Measurements from ENCODE around the gene NOVA1. TPM values are rescaled to one million over a fixed set of nuclear protein-coding genes. Genes with fewer than 3 reads are reported as not detected.

NOVA1 gene
- total RNA-seq, 3 donors from 2014 or later (not counting 1 experiment from before 2014, with no cell fraction given), result not detected

- no peak overlapping the region for H3K4me3 Mint-ChIP-seq
- H3K4me1 Mint-ChIP-seq, result no peaks in the 10 kb centered on the region
- no peak for DNase-seq
- 94% methylated on average over 1 of the region's 2 CpGs for WGBS (ENCODE audit: insufficient coverage)
- no peaks in the 10 kb centered on the region for H3K4me1 ChIP-seq (ENCODE audit: control insufficient read depth, insufficient read depth, low read length)
- peaks cover 2 to 6% of the 10 kb centered on the region in 2 donors for H3K9me3 Mint-ChIP-seq
- H3K36me3 ChIP-seq (ENCODE audit: control insufficient read depth, insufficient read depth, low read length), result no peaks in the 10 kb centered on the region
- H3K9me3 ChIP-seq (ENCODE audit: control insufficient read depth, insufficient read depth, low read length), result no peaks in the 10 kb centered on the region
- H3K27me3 ChIP-seq (ENCODE audit: control insufficient read depth, insufficient read depth, low read length), result no peaks in the 10 kb centered on the region
- H3K4me3 ChIP-seq (ENCODE audit: low read length), result no peak overlapping the region
- no peaks in the 10 kb centered on the region for H3K36me3 Mint-ChIP-seq
- H3K27ac Mint-ChIP-seq, result no peak overlapping the region
- no peak overlapping the region for H3K27ac ChIP-seq (ENCODE audit: low read length)
- TF ChIP-seq CTCF (IDR thresholded peaks at IDR 0.05), result no peak
- intact Hi-C loops (cut with micrococcal nuclease), result no loop called here
- no peaks in the 10 kb centered on the region for H3K27me3 Mint-ChIP-seq (ENCODE audit: low read depth in 2 of 2)
- ATAC-seq, result no peak
These were observed 97.8 kb downstream of the NOVA1 start for GRCh38 chr14:26500028-26500427.

- no peaks in the 10 kb centered on the region for H3K4me1 Mint-ChIP-seq
- Histone ChIP-seq H3K27me3 (ENCODE audit: control insufficient read depth, insufficient read depth, low read length) (no peaks in the 10 kb centered on the region), H3K9me3 (ENCODE audit: control insufficient read depth, insufficient read depth, low read length) (no peaks in the 10 kb centered on the region), H3K4me3 (ENCODE audit: low read length) (no peak overlapping the region), H3K36me3 (ENCODE audit: control insufficient read depth, insufficient read depth, low read length) (no peaks in the 10 kb centered on the region), H3K27ac (ENCODE audit: low read length) (no peak overlapping the region), H3K4me1 (ENCODE audit: control insufficient read depth, insufficient read depth, low read length) (no peaks in the 10 kb centered on the region)
- no peaks in the 10 kb centered on the region for H3K27me3 Mint-ChIP-seq (ENCODE audit: low read depth in 2 of 2)
- no peak overlapping the region for H3K27ac Mint-ChIP-seq
- H3K36me3 Mint-ChIP-seq, result no peaks in the 10 kb centered on the region
- no peak for TF ChIP-seq CTCF (IDR thresholded peaks at IDR 0.05)
- H3K4me3 Mint-ChIP-seq, result no peak overlapping the region
- no peak for DNase-seq
- H3K9me3 Mint-ChIP-seq, result peaks cover 2 to 4% of the 10 kb centered on the region in 2 donors
- ATAC-seq, result no peak
- no CpG with 5 or more reads among the region's 2 CpGs for WGBS (ENCODE audit: insufficient coverage)
- intact Hi-C loops (cut with micrococcal nuclease), result no loop called here
These were observed 98.3 kb downstream of the NOVA1 start for GRCh38 chr14:26499546-26499945.

- Mint-ChIP-seq H3K4me1 (no peaks in the 10 kb centered on the region), H3K27me3 (ENCODE audit: low read depth in 2 of 2) (no peaks in the 10 kb centered on the region), H3K9me3 (peaks cover 7 to 9% of the 10 kb centered on the region in 2 donors), H3K27ac (no peak overlapping the region), H3K4me3 (no peak overlapping the region), H3K36me3 (no peaks in the 10 kb centered on the region)
- TF ChIP-seq CTCF (IDR thresholded peaks at IDR 0.05), result no peak
- Histone ChIP-seq H3K27me3 (ENCODE audit: control insufficient read depth, insufficient read depth, low read length) (no peaks in the 10 kb centered on the region), H3K9me3 (ENCODE audit: control insufficient read depth, insufficient read depth, low read length) (no peaks in the 10 kb centered on the region), H3K4me1 (ENCODE audit: control insufficient read depth, insufficient read depth, low read length) (no peaks in the 10 kb centered on the region), H3K4me3 (ENCODE audit: low read length) (no peak overlapping the region), H3K36me3 (ENCODE audit: control insufficient read depth, insufficient read depth, low read length) (no peaks in the 10 kb centered on the region), H3K27ac (ENCODE audit: low read length) (no peak overlapping the region)
- WGBS (ENCODE audit: insufficient coverage), result 100% methylated on average over 2 of the region's 3 CpGs
- DNase-seq (no peak), ATAC-seq (no peak)
- intact Hi-C loops (cut with micrococcal nuclease), result no loop called here
These were observed 110.9 kb downstream of the NOVA1 start for GRCh38 chr14:26486922-26487321.

- H3K4me3 ChIP-seq (ENCODE audit: low read length), result no peak overlapping the region
- Mint-ChIP-seq H3K27me3 (ENCODE audit: low read depth in 2 of 2) (no peaks in the 10 kb centered on the region), H3K4me1 (no peaks in the 10 kb centered on the region), H3K9me3 (peaks cover 8 to 9% of the 10 kb centered on the region in 2 donors), H3K4me3 (no peak overlapping the region), H3K36me3 (peaks cover 8% of the 10 kb centered on the region), H3K27ac (no peak overlapping the region)
- H3K27ac ChIP-seq (ENCODE audit: low read length), result no peak overlapping the region
- H3K9me3 ChIP-seq (ENCODE audit: control insufficient read depth, insufficient read depth, low read length), result peaks cover 2% of the 10 kb centered on the region
- H3K27me3 ChIP-seq (ENCODE audit: control insufficient read depth, insufficient read depth, low read length), result no peaks in the 10 kb centered on the region
- WGBS (ENCODE audit: insufficient coverage), result 81% methylated on average over 1 of the region's 2 CpGs
- DNase-seq (no peak), ATAC-seq (no peak)
- intact Hi-C loops (cut with micrococcal nuclease), result no loop called here
- H3K36me3 ChIP-seq (ENCODE audit: control insufficient read depth, insufficient read depth, low read length), result no peaks in the 10 kb centered on the region
- H3K4me1 ChIP-seq (ENCODE audit: control insufficient read depth, insufficient read depth, low read length), result no peaks in the 10 kb centered on the region
- no peak for TF ChIP-seq CTCF (IDR thresholded peaks at IDR 0.05)
These were observed 113.3 kb downstream of the NOVA1 start for GRCh38 chr14:26484562-26484961.
